ENCODE results near the gene LEP. TPM values are rescaled to one million over a fixed set of nuclear protein-coding genes. Genes with fewer than 3 reads are reported as not detected.
A peak's percentile ranks its signal among the peaks of the same experiment; 100 is the strongest.

The LEP gene
- total RNA-seq, 2 experiments from 2014 or later = not detected

DNA sequence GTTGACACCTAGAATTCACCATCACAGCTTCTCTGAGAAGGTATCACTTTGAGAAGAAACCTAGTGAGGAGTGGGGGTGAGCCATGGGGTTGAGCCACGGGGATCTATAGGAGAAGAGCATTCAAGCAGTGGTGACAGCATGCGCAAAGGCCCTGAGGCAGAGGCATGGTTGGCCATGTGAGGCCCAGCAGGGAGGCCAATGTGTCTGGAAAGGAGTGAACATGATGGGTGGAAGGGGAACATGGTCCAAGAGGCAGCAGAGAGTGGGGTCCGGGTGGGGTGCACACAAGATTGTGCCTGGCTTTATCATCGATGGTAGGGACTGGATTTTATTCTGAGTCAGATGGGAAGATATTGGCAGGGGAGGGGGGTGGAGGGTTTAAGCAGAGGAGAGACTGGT lies 36.0 kb upstream of the LEP start:
- H3K4me1 Mint-ChIP-seq = peaks cover 6% of the 10 kb centered on the region
- peaks cover 40% of the 10 kb centered on the region for H3K27me3 Mint-ChIP-seq
- no peak overlapping the region for H3K4me3 Mint-ChIP-seq
- H3K27ac Mint-ChIP-seq = no peak overlapping the region
- no peaks in the 10 kb centered on the region for H3K36me3 Mint-ChIP-seq
- ATAC-seq (no peak), DNase-seq (peak; percentile 36)
- CTCF ChIA-PET = interaction anchor here (8.8 kb wide), 1 partner anchor 68 kb away, joined by 136 read pairs; no protein-coding TSS in a partner anchor
- no peaks in the 10 kb centered on the region for H3K9me3 Mint-ChIP-seq (ENCODE audit: low read depth)

- no peak for DNase-seq
- no peaks in the 10 kb centered on the region for H3K36me3 Mint-ChIP-seq
- no peaks in the 10 kb centered on the region for H3K9me3 Mint-ChIP-seq (ENCODE audit: low read depth)
- H3K4me1 Mint-ChIP-seq = peaks cover 6% of the 10 kb centered on the region
- no peak overlapping the region for H3K27ac Mint-ChIP-seq
- no peak overlapping the region for H3K4me3 Mint-ChIP-seq
- ATAC-seq = no peak
- CTCF ChIA-PET = interaction anchor here (1.4 to 8.8 kb wide), 2 partner anchors 70 to 364 kb away, joined by 3 to 136 read pairs; no protein-coding TSS in a partner anchor
- peaks cover 30% of the 10 kb centered on the region for H3K27me3 Mint-ChIP-seq
Measured at GRCh38 chr7:128206017-128206746, 34.9 kb upstream of the LEP start.

GRCh38 chr7:128206747-128207500 lies 34.2 kb upstream of the LEP start:
- H3K36me3 Mint-ChIP-seq = no peaks in the 10 kb centered on the region
- H3K4me1 Mint-ChIP-seq = peaks cover under 1% of the 10 kb centered on the region
- H3K4me3 Mint-ChIP-seq = no peak overlapping the region
- H3K27me3 Mint-ChIP-seq = peaks cover 24% of the 10 kb centered on the region
- ATAC-seq = no peak
- no peaks in the 10 kb centered on the region for H3K9me3 Mint-ChIP-seq (ENCODE audit: low read depth)
- no peak for DNase-seq
- H3K27ac Mint-ChIP-seq = no peak overlapping the region
- CTCF ChIA-PET = interaction anchor here (1.0 to 8.8 kb wide), 5 partner anchors 70 to 759 kb away, joined by 3 to 136 read pairs (median 3); no protein-coding TSS in a partner anchor

DNA sequence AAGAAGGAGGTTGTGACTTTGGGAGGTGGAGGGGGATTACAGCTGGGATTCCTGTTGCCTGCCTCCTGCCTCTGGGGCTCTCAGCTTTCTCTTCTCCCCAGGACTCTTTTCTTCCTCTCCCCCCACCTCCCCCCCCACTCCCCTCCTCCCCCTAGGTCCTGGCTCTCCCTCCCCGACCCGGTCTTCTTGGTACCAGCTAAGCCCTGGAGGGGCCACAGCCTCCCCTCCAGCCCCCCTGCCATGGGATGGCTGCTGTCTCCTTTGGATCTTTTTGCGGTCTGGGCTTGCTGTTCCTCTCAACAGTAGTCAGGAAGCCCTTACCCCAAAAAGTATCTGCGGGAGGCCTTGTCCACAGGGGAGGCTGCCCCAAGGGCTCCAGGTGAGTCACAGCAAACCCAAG lies 33.5 kb upstream of the LEP start:
- Mint-ChIP-seq H3K9me3 (ENCODE audit: low read depth) (no peaks in the 10 kb centered on the region), H3K27me3 (peaks cover 17% of the 10 kb centered on the region), H3K4me1 (no peaks in the 10 kb centered on the region), H3K36me3 (no peaks in the 10 kb centered on the region), H3K4me3 (no peak overlapping the region), H3K27ac (no peak overlapping the region)
- no peak for DNase-seq
- no peak for ATAC-seq
- CTCF ChIA-PET = interaction anchor here (0.8 to 8.8 kb wide), 8 partner anchors 15 to 760 kb away, joined by 3 to 136 read pairs (median 3); no protein-coding TSS in a partner anchor

GRCh38 chr7:128209229-128210035 lies 31.6 kb upstream of the LEP start:
- Mint-ChIP-seq H3K4me3 (no peak overlapping the region), H3K4me1 (no peaks in the 10 kb centered on the region), H3K27ac (no peak overlapping the region), H3K36me3 (no peaks in the 10 kb centered on the region), H3K27me3 (peaks cover 10% of the 10 kb centered on the region), H3K9me3 (ENCODE audit: low read depth) (no peaks in the 10 kb centered on the region)
- peak; percentile 79 for ATAC-seq
- CTCF ChIA-PET = interaction anchor here (0.5 to 8.8 kb wide), 75 partner anchors 9 to 1007 kb away, joined by 3 to 136 read pairs (median 4); partner anchors contain the start of genes GCC1, LRRC4 and RBM28
- DNase-seq = peak; percentile 72

DNA sequence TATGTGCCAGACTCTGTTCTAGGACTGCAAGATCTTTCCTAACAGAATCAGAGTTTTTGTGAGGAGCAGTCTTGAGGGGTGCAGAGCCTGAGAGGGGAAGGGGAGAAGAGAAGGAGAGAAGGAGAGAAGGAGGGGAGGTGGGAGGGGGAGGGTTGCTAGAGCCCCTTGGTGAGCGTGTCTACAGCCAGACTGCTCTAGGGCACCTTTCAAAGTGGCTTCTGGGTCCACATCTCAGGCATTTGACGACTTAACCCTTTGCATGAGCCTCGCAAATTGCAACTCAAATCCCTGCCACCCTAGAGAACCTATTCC lies 31.1 kb upstream of the LEP start:
- Mint-ChIP-seq H3K27ac (no peak overlapping the region), H3K4me1 (no peaks in the 10 kb centered on the region), H3K9me3 (ENCODE audit: low read depth) (no peaks in the 10 kb centered on the region)

DNA sequence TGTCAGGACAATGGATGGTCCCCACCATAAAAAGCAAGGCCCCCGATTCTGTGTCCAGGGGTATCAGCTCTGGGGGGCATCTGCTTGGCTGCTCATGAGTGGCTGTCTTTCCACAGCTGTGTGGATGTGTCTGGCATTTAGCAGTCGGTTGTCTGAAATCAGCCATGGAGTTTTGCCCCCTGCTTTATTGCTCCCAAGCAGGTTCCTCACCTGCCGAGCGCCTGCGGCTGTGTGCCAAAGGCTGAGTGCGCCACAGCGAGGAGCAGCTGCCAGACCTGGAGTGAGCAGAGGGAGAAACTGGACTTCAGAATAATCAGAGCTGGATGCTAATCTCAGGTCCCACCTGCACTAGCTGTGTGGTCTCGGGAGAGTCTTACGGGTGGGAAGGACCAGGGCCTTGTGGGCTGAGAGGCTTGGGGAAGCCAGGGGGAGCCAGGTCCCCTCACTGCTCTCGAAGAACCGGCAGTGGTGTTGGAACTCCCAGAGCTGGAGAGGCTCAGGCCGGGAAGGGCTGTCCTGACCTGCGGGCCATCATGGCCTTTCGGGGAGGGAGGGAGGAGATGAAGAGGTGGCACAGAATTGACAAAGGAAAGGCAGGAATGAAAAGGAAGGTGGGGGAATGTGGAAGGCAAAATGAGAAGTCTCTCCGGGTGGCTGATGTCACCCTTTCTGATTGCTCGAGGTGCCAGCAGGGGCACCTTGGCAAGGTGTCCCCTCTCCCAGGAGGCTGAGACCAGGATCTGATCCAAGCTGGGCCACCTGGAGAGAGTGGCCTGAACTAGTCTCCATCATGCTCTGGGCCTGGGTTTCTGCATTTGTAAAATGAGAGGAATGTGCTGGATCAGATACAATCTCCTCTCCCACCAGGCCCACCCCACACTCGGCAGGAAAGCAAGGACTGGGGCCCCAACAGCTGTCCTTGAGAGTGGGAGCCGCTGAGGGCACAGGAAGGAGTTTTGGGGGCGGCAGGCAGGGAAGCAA lies 30.2 kb upstream of the LEP start:
- Mint-ChIP-seq H3K4me1 (no peaks in the 10 kb centered on the region), H3K4me3 (no peak overlapping the region), H3K9me3 (ENCODE audit: low read depth) (no peaks in the 10 kb centered on the region), H3K36me3 (no peaks in the 10 kb centered on the region), H3K27ac (no peak overlapping the region), H3K27me3 (peaks cover 13% of the 10 kb centered on the region)
- CTCF ChIA-PET = interaction anchor here (1.0 to 8.8 kb wide), 14 partner anchors 10 to 704 kb away, joined by 3 to 136 read pairs (median 6); no protein-coding TSS in a partner anchor
- ATAC-seq (no peak), DNase-seq (no peak)

More for the DNA sequence above, 31.1 kb upstream of the LEP start:
- DNase-seq = no peak
- H3K36me3 Mint-ChIP-seq = no peaks in the 10 kb centered on the region
- CTCF ChIA-PET = interaction anchor here (0.5 to 8.8 kb wide), 66 partner anchors 8 to 1008 kb away, joined by 3 to 136 read pairs (median 4); partner anchors contain the start of genes GCC1, LRRC4 and RBM28
- no peak for ATAC-seq
- no peak overlapping the region for H3K4me3 Mint-ChIP-seq
- peaks cover 10% of the 10 kb centered on the region for H3K27me3 Mint-ChIP-seq

DNA sequence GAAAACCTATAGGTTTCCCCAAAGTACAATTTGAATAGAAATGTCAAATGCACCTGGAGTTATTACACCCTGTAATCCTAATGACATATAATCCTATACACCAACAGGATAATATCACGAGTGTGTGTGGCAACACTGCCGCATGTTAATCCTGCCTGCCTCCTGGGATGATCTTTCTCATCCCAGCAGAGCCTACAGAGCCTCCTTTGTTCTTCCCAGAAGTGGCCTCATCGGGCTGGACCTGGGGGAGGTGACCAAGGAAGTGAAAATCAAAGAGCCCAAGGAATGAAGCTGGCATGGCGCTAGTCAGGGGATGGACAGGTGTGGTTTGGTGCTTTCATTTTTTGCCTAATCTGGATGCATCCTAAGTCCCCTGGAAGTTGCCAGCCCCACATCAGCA lies 29.5 kb upstream of the LEP start:
- peaks cover 13% of the 10 kb centered on the region for H3K27me3 Mint-ChIP-seq
- CTCF ChIA-PET = interaction anchor here (1.6 to 8.8 kb wide), 3 partner anchors 26 to 504 kb away, joined by 6 to 136 read pairs (median 13); no protein-coding TSS in a partner anchor
- no peak overlapping the region for H3K4me3 Mint-ChIP-seq
- H3K27ac Mint-ChIP-seq = no peak overlapping the region
- ATAC-seq = no peak
- H3K36me3 Mint-ChIP-seq = no peaks in the 10 kb centered on the region
- H3K4me1 Mint-ChIP-seq = no peaks in the 10 kb centered on the region
- no peak for DNase-seq
- no peaks in the 10 kb centered on the region for H3K9me3 Mint-ChIP-seq (ENCODE audit: low read depth)

DNA sequence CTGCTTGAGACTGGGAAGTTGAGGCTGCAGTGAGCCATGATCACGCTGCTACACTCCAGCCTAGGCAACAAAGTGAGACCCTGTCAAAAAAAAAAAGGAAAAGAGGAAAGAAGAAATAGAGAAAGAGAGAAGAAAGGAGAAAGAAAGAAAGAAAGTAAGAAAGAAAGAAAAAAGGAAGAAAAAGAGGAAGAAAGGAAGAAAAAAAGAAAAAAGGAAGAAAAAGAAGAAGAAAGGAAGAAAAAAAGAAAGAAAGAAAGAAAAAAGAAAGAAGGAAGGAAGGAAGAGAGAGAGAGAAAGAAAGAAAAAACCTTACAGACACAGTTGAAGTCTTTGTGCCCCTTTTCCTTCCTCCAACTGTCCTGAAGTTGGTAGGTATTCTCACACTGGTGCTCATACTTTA lies 26.6 kb upstream of the LEP start:
- peaks cover 18% of the 10 kb centered on the region for H3K27me3 Mint-ChIP-seq
- no peaks in the 10 kb centered on the region for H3K9me3 Mint-ChIP-seq (ENCODE audit: low read depth)
- H3K4me1 Mint-ChIP-seq = no peaks in the 10 kb centered on the region
- no peak overlapping the region for H3K27ac Mint-ChIP-seq
- CTCF ChIA-PET = interaction anchor here (1.6 kb wide), 1 partner anchor 107 kb away, joined by 4 read pairs; no protein-coding TSS in a partner anchor
- DNase-seq (no peak), ATAC-seq (no peak)
- no peaks in the 10 kb centered on the region for H3K36me3 Mint-ChIP-seq
- H3K4me3 Mint-ChIP-seq = no peak overlapping the region

GRCh38 chr7:128215281-128215680 lies 25.8 kb upstream of the LEP start:
- Mint-ChIP-seq H3K36me3 (no peaks in the 10 kb centered on the region), H3K4me3 (no peak overlapping the region), H3K4me1 (no peaks in the 10 kb centered on the region), H3K9me3 (ENCODE audit: low read depth) (no peaks in the 10 kb centered on the region), H3K27me3 (peaks cover 25% of the 10 kb centered on the region), H3K27ac (no peak overlapping the region)
- no peak for DNase-seq
- ATAC-seq = no peak
- CTCF ChIA-PET = interaction anchor here (1.0 to 1.6 kb wide), 3 partner anchors 12 to 508 kb away, joined by 3 to 4 read pairs (median 3); no protein-coding TSS in a partner anchor

DNA sequence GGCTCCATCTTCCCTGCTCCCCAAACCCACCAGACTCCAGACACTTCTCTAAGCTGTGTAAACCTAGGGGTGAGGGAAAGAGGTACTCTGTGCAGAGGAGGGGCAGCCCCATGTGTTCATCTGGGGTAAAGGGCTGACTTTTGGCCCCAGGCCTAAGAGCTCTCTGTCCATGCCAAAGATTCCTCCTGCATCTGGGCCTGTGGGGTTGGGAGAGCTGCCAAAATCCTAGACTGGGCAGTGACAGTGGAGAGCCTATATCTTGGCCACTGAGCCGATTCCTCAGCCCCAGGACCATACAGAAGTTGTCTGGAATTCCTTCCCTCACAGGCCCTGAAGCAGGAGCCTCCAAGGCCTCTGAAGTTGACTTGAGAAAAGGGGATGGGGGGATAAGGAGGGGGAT lies 25.3 kb upstream of the LEP start:
- CTCF ChIA-PET = interaction anchor here (1.0 to 1.6 kb wide), 3 partner anchors 12 to 508 kb away, joined by 3 to 4 read pairs (median 3); no protein-coding TSS in a partner anchor
- Mint-ChIP-seq H3K27me3 (peaks cover 29% of the 10 kb centered on the region), H3K4me3 (no peak overlapping the region), H3K4me1 (no peaks in the 10 kb centered on the region), H3K36me3 (no peaks in the 10 kb centered on the region), H3K27ac (no peak overlapping the region), H3K9me3 (ENCODE audit: low read depth) (no peaks in the 10 kb centered on the region)
- DNase-seq = no peak
- ATAC-seq = no peak

Data from activated CD8-positive, alpha-beta memory T cell treated with anti-CD3 and anti-CD28 coated beads, Interleukin-2, amount 10 ng/mL, durations not matched to agents 7 days and 5 days (primary cell).